HG02571 (cell line): Measurements from ENCODE around the gene PSPC1.
"Not testable (repeated sequence)": the region's sequence is repeated elsewhere in the genome, so short reads cannot be mapped to it uniquely, and the experiment has no call there.

Experiments used
- ATAC-seq: cut with Tn5 transposase; IDR thresholded peaks from one replicate; pipeline ENCODE4 v1.9.1; 2021; ENCODE audit warnings: mild to moderate bottlenecking, moderate library complexity; ENCODE audit not compliant: unreplicated experiment

PSPC1 gene

GRCh38 chr13:19782727-19783682, at the start of gene PSPC1:
Gene PSPC1, minus strand, starts transcription at chr13:19782945. Its CDS starts 188 bp downstream, at chr13:19782757.
- ATAC-seq = peak; percentile 84

- ATAC-seq = no peak
Measured at GRCh38 chr13:19822673-19823072, 39.9 kb upstream of the PSPC1 start.

- no peak for ATAC-seq
Measured at GRCh38 chr13:19818223-19818842, 35.6 kb upstream of the PSPC1 start.

GRCh38 chr13:19817510-19818158, 34.9 kb upstream of the PSPC1 start:
- ATAC-seq = no peak

GRCh38 chr13:19817106-19817505, 34.4 kb upstream of the PSPC1 start:
- no peak for ATAC-seq

GRCh38 chr13:19815842-19816241, 33.1 kb upstream of the PSPC1 start:
- not testable (repeated sequence) for ATAC-seq

- no peak for ATAC-seq
Measured at GRCh38 chr13:19810996-19811881, 28.5 kb upstream of the PSPC1 start.

GRCh38 chr13:19810151-19810550, 27.4 kb upstream of the PSPC1 start:
- no peak for ATAC-seq

- no peak for ATAC-seq
Measured at GRCh38 chr13:19805765-19806164, 23.0 kb upstream of the PSPC1 start.

- no peak for ATAC-seq
Measured at GRCh38 chr13:19795956-19796355, 13.2 kb upstream of the PSPC1 start.

- ATAC-seq = no peak
Measured at GRCh38 chr13:19794631-19795030, 11.9 kb upstream of the PSPC1 start.

- no peak for ATAC-seq
Measured at GRCh38 chr13:19791953-19792537, 9.3 kb upstream of the PSPC1 start.

- peak; percentile 32 for ATAC-seq
Measured at GRCh38 chr13:19782049-19782726, 557 bp downstream of the PSPC1 start.

GRCh38 chr13:19781526-19781925, 1.2 kb downstream of the PSPC1 start:
- ATAC-seq = no peak

- ATAC-seq = not testable (repeated sequence)
Measured at GRCh38 chr13:19780753-19781418, 1.9 kb downstream of the PSPC1 start.

GRCh38 chr13:19772306-19772705, 10.4 kb downstream of the PSPC1 start:
- ATAC-seq = no peak

- ATAC-seq = no peak
Measured at GRCh38 chr13:19769854-19770253, 12.9 kb downstream of the PSPC1 start.

GRCh38 chr13:19767966-19768365, 14.8 kb downstream of the PSPC1 start:
- no peak for ATAC-seq

GRCh38 chr13:19766591-19766990, 16.2 kb downstream of the PSPC1 start:
- no peak for ATAC-seq
